HepG2 (cell line): ENCODE results near the gene MAP7D3. TPM values are rescaled to one million over a fixed set of nuclear protein-coding genes. Genes with fewer than 3 reads are reported as not detected.

ENCODE experiments used
- ATAC-seq: fragments of 200-7000 bp; cut with Tn5 transposase; 3 replicates; pipeline ENCODE4 v1.9.1; 2020; ENCODE audit warnings: mild to moderate bottlenecking, moderate library complexity
- BruUV-seq: library from RNA; stranded (reverse); fragments of 400-500 nt; replicated peaks from 2 replicates; lab custom pipeline; 2021; lab: Mats Ljungman, UMichigan
- CTCF ChIA-PET: fragments of 300-600 bp; formaldehyde crosslinking; extraction: SDS; loops from one replicate; lab custom pipeline; 2021; ENCODE audit warnings: low total read pairs, inconsistent platforms, low intra/inter-chr PET ratio; lab: Yijun Ruan, JAX
- POLR2A ChIA-PET: fragments of 350-600 bp; sonication (Branson Sonifier 250); formaldehyde crosslinking; loops from one replicate; lab custom pipeline; 2020; ENCODE audit warnings: antibody characterized with exemption, inconsistent platforms; lab: Yijun Ruan, JAX
- DNase-seq: peaks from one replicate; pipeline ENCODE4 v3.0.0-alpha.2; 2015; ENCODE audit warnings: low spot score
- FAIRE-seq: peaks from 3 replicates; lab custom pipeline; 2011; peaks lifted over from hg19 to GRCh38; lab: Jason Lieb, UNC
- H2AFZ ChIP-seq: one replicate; pipeline ENCODE4 v1.6.1; 2011; ENCODE audit warnings: low read length, inconsistent platforms
- H3K27ac ChIP-seq: fragments of 300-600 bp; 3 replicates; pipeline ENCODE4 v1.8.0; 2011; ENCODE audit warnings: mixed run types, mild to moderate bottlenecking, mixed read lengths, low read length, inconsistent platforms; ENCODE audit not compliant: insufficient read depth; ENCODE audit errors: extremely low read length
- H3K27me3 ChIP-seq, 2 experiments: fragments of 200-600 bp in 1 of 2; 2 replicates in 1 of 2; 3 replicates in 1 of 2; pipeline versions ENCODE4 v1.6.0 to v1.8.0; 2011; ENCODE audit warnings: low read length in 2 of 2, mild to moderate bottlenecking in 2 of 2, moderate library complexity in 2 of 2, inconsistent platforms in 1 of 2; ENCODE audit not compliant: insufficient read depth in 2 of 2, control insufficient read depth in 1 of 2
- H3K36me3 ChIP-seq, 2 experiments: fragments of 200-600 bp in 1 of 2; replicated peaks in 1 of 2; 2 replicates in 1 of 2; 3 replicates in 1 of 2; pipeline versions ENCODE4 v1.5.1 to v1.8.0; 2011; ENCODE audit warnings: low read length in 2 of 2, inconsistent platforms in 1 of 2; ENCODE audit not compliant: insufficient read depth in 2 of 2, control insufficient read depth in 1 of 2
- H3K4me1 ChIP-seq: 2 replicates; pipeline ENCODE4 v1.5.1; 2012; ENCODE audit warnings: low read length, inconsistent platforms; ENCODE audit not compliant: insufficient read depth
- H3K4me2 ChIP-seq: 2 replicates; pipeline ENCODE4 v1.6.0; 2011; ENCODE audit warnings: low read depth, low read length, inconsistent platforms
- H3K4me3 ChIP-seq, 3 experiments: fragments of 200-600 bp in 1 of 3; sonication (generic), shearing (Covaris generic) in 1 of 3; replicated peaks in 1 of 3; 2 replicates each; pipeline ENCODE4 v1.5.1; 2011 to 2016; ENCODE audit warnings: low read length in 3 of 3, inconsistent platforms in 2 of 3, low read depth in 2 of 3, mild to moderate bottlenecking in 2 of 3, control low read depth in 1 of 3, mixed read lengths in 1 of 3; ENCODE audit not compliant: insufficient read depth in 1 of 3
- H3K79me2 ChIP-seq: one replicate; pipeline ENCODE4 v1.6.1; 2011; ENCODE audit warnings: low read length, inconsistent platforms; ENCODE audit not compliant: insufficient read depth
- H3K9ac ChIP-seq: 2 replicates; pipeline ENCODE4 v1.6.0; 2011; ENCODE audit warnings: mild to moderate bottlenecking, low read depth, low read length, inconsistent platforms; ENCODE audit not compliant: insufficient read depth
- H3K9me3 ChIP-seq: 2 replicates; pipeline ENCODE4 v1.5.1; 2012; ENCODE audit warnings: mild to moderate bottlenecking, low read length
- H4K20me1 ChIP-seq: 2 replicates; pipeline ENCODE4 v1.6.0; 2011; ENCODE audit warnings: inconsistent platforms, mild to moderate bottlenecking, low read length, moderate library complexity; ENCODE audit not compliant: insufficient read depth
- CBX2 ChIP-seq, 2 experiments: fragments of 200-600 bp in 1 of 2; sonication (generic); formaldehyde crosslinking in 1 of 2; IDR thresholded peaks; 2 replicates each; pipeline versions ENCODE4 v1.7.0 to v1.8.1; 2018 to 2022; ENCODE audit warnings: low read depth in 2 of 2, low read length in 1 of 2, mild to moderate bottlenecking in 1 of 2, missing genetic modification reagents in 1 of 2
- MAFG ChIP-seq: sonication (generic); formaldehyde crosslinking; IDR thresholded peaks from 2 replicates; pipeline ENCODE4 v1.5.1; 2020; ENCODE audit warnings: mild to moderate bottlenecking, missing genetic modification reagents
- MAZ ChIP-seq, 2 experiments: sonication (generic) in 1 of 2; formaldehyde crosslinking in 1 of 2; IDR thresholded peaks; 2 replicates each; pipeline versions ENCODE4 v1.5.0 to v1.6.1; 2012 to 2020; ENCODE audit warnings: low read depth in 2 of 2, mild to moderate bottlenecking in 2 of 2, borderline replicate concordance in 1 of 2, improper control_type of control experiment in 1 of 2, low read length in 1 of 2, missing genetic modification reagents in 1 of 2, moderate library complexity in 1 of 2
- MTA3 ChIP-seq: sonication (generic); formaldehyde crosslinking; IDR thresholded peaks from 2 replicates; pipeline ENCODE4 v1.4.0; 2020; ENCODE audit warnings: missing genetic modification reagents
- MYNN ChIP-seq: sonication (generic); formaldehyde crosslinking; IDR thresholded peaks from 2 replicates; pipeline ENCODE4 v1.4.0; 2020; ENCODE audit warnings: mild to moderate bottlenecking, low read depth, missing genetic modification reagents
- TCF12 ChIP-seq, 2 experiments: fragments of 450-650 bp in 1 of 2; sonication (generic) in 1 of 2; formaldehyde crosslinking in 1 of 2; IDR thresholded peaks; 2 replicates each; pipeline versions ENCODE4 v1.6.1 to v1.8.0; 2017 to 2022; ENCODE audit warnings: antibody characterized with exemption in 1 of 2, mild to moderate bottlenecking in 1 of 2, missing genetic modification reagents in 1 of 2, moderate library complexity in 1 of 2
- TEAD3 ChIP-seq: optimal IDR thresholded peaks from 2 replicates; pipeline ENCODE3; 2016; ENCODE audit warnings: borderline replicate concordance
- ZNF350 ChIP-seq: sonication (generic); formaldehyde crosslinking; IDR thresholded peaks from 2 replicates; pipeline ENCODE4 v1.4.0; 2020; ENCODE audit warnings: mild to moderate bottlenecking, low read depth, missing genetic modification reagents, borderline replicate concordance
- ZNF562 ChIP-seq: sonication (generic); formaldehyde crosslinking; IDR thresholded peaks from 2 replicates; pipeline ENCODE4 v1.8.0; 2022; ENCODE audit warnings: missing genetic modification reagents, borderline replicate concordance
- WGBS: methylation state at CpG from one replicate; pipeline ENCODE4 v1.1.6; 2017; ENCODE audit warnings: low lambda C conversion rate; 5-methylcytosine and 5-hydroxymethylcytosine counted together
- in situ Hi-C: cut with HindIII; loops from 2 replicates; pipeline ENCODE4 v1.10.0; 2017; ENCODE audit warnings: low pct_unique_long_range_greater_than_20kb; ENCODE audit not compliant: extremely low pct_ligation_motif_present
- intact Hi-C: fragments of 100-400 bp; cut with micrococcal nuclease; formaldehyde crosslinking; loops from one replicate; pipeline ENCODE4 v1.10.0; 2022; ENCODE audit not compliant: unreplicated experiment
- polyA plus RNA-seq, 8 experiments: library from polyadenylated mRNA; depleted of rRNA in 3 of 8; stranded (reverse) in 7 of 8; unstranded in 1 of 8; fragments of >200 nt; fragmentation: Illumina TruSeq in 4 of 8; extraction: Trizol in 4 of 8; gene quantifications; 2 replicates each; pipeline versions ENCODE4 v1.2.1 to v1.2.3, GENCODE V29; 2011 to 2016; ENCODE audit warnings: low read depth in 4 of 8, missing spikeins in 1 of 8, mixed read lengths in 1 of 8; ENCODE audit not compliant: insufficient read depth in 1 of 8
- total RNA-seq, 5 experiments: library from RNA; depleted of rRNA; stranded (reverse); fragments of >200 nt; fragmentation: Illumina TruSeq; extraction: Trizol; gene quantifications; 2 replicates each; pipeline ENCODE4 v1.2.3, GENCODE V29; 2016; ENCODE audit warnings: low read depth in 1 of 5

The MAP7D3 gene
- total and polyA plus RNA-seq, 2 of the 13 experiments (the other 11 are each of a cell fraction or from before 2014, with no cell fraction given) = not detected

DNA sequence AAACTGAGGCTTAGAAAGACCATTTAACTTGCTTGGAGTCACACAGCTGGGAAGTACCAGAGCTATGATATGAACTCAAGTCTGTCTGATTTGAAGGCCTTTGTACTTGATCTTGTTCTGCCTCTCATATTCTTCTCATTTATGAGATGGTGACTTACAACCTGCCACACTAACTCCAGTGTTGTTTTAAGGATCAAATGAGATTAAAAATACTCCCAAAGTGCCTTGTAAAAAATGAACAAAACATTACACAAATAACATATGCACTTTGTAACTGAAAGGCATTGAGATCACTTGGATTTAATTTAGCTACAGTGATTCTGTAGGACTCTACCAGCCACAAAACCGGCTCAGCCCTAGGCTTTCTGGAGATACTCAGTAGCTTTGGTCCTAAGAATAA lies 15.6 kb upstream of the MAP7D3 start:
- in situ Hi-C loops = no loop called here
- no TSS peak for BruUV-seq
- Histone ChIP-seq H3K4me3 (no peak overlapping the region), H3K4me2 (no peak overlapping the region), H3K9ac (no peak overlapping the region), H3K9me3 (no peaks in the 10 kb centered on the region), H3K79me2 (no peaks in the 10 kb centered on the region), H3K4me1 (no peaks in the 10 kb centered on the region), H2AFZ (no peak overlapping the region), H4K20me1 (no peaks in the 10 kb centered on the region), H3K36me3 (no peaks in the 10 kb centered on the region), H3K27me3 (no peaks in the 10 kb centered on the region), H3K27ac (no peak overlapping the region)
- no CpG with 5 or more reads among the region's 1 CpG for WGBS
- no peak for TF ChIP-seq MYNN (CRISPR knock-in tag)
- no peak for TF ChIP-seq MAZ (IDR thresholded peaks at IDR 0.05; ENCODE audit: borderline replicate concordance, low read depth, low read length)
- no peak for TF ChIP-seq MAZ (CRISPR knock-in tag; IDR thresholded peaks at IDR 0.05; ENCODE audit: low read depth)
- no peak for TF ChIP-seq TCF12 (IDR thresholded peaks at IDR 0.05)
- TF ChIP-seq TCF12 (CRISPR knock-in tag; IDR thresholded peaks at IDR 0.05) = no peak
- TF ChIP-seq CBX2 (IDR thresholded peaks at IDR 0.05; ENCODE audit: low read depth, low read length) = no peak
- no peak for TF ChIP-seq CBX2 (CRISPR knock-in tag; IDR thresholded peaks at IDR 0.05; ENCODE audit: low read depth)
- TF ChIP-seq ZNF350 = no peak
- TF ChIP-seq MTA3 (CRISPR knock-in tag) = no peak
- TF ChIP-seq ZNF562 = no peak
- TF ChIP-seq MAFG (CRISPR knock-in tag) = no peak
- no peak for TF ChIP-seq TEAD3 (CRISPR knock-in tag)
- ATAC-seq (no peak), DNase-seq (no peak), FAIRE-seq (no peak)
- intact Hi-C loops = loop anchor here (5.0 kb wide), 1 partner anchor 240 kb away; no protein-coding TSS in a partner anchor
- CTCF ChIA-PET = no interaction called here
- POLR2A ChIA-PET = no interaction called here
